Stimulated activated CD4-positive, alpha-beta T cell treated with anti-CD3 and anti-CD28 coated beads, Interleukin-15, amount 100 ng/mL, for 24 hours (primary cell): ENCODE results near the gene GRIK5.

Experiments used
- DNase-seq: peaks from one replicate; pipeline ENCODE4 v3.0.0-alpha.2; 2020

GRIK5 gene

GRCh38 chr19:42093926-42094325 is 23.9 kb upstream of the GRIK5 start:
- DNase-seq: no peak

- DNase-seq: no peak
These were observed 23.5 kb upstream of the GRIK5 start for GRCh38 chr19:42093505-42093904.

DNA sequence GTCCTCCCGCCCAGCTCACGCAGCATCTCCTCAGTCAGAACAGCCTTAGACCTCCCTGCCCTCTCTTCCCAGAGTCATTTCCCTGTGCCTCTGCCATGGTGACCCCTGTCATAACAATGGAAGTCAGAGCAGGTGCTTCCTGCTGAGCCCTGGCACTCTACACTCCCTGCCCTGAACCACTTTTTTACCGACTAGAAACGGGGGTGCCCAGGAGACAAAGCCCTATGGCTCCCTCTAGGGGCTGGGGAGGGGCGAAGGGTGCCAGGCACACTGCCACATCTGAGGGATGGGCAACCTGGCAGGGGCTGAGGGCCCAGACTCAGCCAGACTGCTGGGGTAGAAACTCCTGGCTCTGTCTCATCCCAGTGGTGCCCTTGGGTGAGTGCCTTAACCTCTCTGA is 22.3 kb upstream of the GRIK5 start:
- peak; percentile 54 for DNase-seq

DNA sequence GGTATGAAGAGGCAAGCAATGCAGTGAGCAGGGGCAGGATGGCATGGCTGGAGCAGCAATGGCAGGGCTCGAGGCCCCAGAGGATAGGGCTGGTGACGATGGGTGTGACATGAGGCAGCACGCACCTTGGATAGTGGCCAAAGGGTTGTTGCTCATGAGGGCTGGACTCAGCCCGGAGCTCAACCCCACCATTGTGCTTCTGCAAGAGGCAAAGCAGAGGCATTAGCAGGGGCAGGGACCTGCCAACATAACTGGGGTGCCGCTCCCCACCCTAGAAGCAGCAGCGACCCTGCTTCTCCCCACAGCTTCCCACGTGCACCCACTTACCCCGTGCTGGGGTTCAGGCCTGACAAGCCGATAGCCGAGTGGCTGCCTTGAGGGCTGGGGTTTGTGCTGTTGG is 21.7 kb upstream of the GRIK5 start:
- no peak for DNase-seq

DNA sequence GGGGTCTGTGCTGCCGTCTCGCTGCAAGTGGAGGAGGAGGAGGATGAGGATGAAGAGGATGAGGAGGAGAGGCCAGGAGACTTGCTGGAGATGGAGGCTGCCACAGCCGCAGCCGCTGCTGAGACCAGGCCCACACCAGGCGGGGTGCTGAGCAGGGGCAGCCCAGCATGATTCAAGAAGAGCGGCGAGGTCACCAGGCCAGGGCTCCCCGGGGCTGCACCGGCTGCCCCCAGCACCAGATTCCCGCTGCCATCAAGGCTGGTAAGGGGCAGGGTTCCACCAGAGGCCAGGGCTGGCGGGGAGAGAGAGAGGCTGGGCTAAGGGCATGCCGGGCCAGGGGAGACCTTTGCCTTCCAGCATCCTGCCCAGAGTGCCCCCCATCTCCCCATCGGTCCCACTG is 21.3 kb upstream of the GRIK5 start:
- DNase-seq: no peak

- DNase-seq: no peak
These were observed 20.7 kb upstream of the GRIK5 start for GRCh38 chr19:42090672-42091071.

GRCh38 chr19:42089772-42090171 is 19.8 kb upstream of the GRIK5 start:
- no peak for DNase-seq

DNA sequence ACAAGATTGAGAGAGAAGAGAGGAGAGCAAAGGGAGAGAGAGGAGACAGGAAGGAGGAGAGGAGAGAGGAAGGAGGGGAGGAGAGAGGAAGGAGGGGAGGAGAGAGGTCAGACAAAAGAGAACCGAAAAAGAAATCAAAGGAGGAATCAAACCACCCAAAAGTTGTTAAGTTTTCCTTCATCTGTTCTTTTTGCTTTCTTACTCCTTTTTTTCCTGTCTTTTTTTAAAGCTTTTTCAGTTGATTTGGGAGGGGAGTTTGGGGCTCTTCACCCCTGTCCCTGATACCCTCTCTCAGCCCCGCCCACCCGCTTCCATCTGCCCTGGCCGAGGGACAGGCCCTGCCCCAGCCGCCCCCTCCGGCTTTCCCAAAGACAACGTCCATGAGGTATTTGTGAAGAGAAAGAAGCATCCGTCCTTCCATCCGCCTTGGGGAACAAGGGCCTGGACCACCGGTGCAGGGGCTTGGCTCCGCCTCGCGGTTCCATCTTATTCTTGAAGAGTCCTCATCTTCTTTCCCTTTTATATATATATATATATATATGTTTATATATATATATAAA is 19.3 kb upstream of the GRIK5 start:
- no peak for DNase-seq

- no peak for DNase-seq
These were observed 18.6 kb upstream of the GRIK5 start for GRCh38 chr19:42088471-42089190.

GRCh38 chr19:42086770-42087550 is 17.0 kb upstream of the GRIK5 start:
- no peak for DNase-seq

DNA sequence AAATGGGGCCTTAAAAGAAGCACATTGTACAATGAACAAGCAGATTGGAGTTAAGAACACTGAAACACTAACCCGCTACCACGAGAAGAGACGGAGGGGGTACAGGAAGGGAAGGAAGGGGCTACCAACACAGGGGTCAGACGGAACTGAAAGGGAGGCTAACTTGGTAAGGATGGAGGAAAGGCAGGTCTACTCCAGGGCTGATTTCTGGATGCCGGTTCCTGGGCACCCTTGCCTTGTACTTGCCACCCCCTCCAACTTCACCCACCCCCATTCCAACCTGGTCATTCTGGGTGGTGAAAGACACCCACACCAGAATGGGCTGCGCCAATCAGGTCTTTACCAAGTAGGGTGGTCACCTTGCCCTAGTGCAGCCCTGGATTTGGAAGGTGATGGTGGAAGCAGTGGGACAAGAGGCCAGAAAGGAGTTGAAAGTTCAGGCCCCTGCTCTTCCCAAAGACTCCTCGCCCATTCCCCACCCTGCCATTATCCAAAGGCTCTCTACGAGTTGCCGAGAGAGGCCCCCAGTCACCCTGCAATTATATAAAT is 16.3 kb upstream of the GRIK5 start:
- DNase-seq: no peak

- no peak for DNase-seq
These were observed 13.5 kb upstream of the GRIK5 start for GRCh38 chr19:42083537-42083936.

GRCh38 chr19:42081584-42082203 is 11.7 kb upstream of the GRIK5 start:
- DNase-seq: peak; percentile 28

- DNase-seq: no peak
These were observed 10.9 kb upstream of the GRIK5 start for GRCh38 chr19:42080764-42081375.

GRCh38 chr19:42079886-42080763 is 10.1 kb upstream of the GRIK5 start:
- no peak for DNase-seq

DNA sequence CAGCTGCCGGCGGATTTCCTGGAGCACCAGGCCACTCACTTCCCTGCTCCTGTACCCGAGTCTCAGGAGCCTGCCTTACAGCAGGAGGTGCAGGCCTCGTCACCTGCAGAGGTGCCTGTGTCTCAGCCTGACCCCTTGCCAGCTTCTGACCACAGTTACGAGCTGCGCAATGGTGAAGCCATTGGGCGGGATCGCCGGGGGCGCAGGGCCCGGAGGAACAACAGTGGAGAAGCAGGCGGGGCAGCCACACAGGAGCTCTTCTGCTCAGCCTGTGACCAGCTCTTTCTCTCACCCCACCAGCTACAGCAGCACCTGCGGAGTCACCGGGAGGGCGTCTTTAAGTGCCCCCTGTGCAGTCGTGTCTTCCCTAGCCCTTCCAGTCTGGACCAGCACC is 9.3 kb upstream of the GRIK5 start:
- DNase-seq: no peak

- DNase-seq: no peak
These were observed 8.7 kb upstream of the GRIK5 start for GRCh38 chr19:42078538-42079275.

- no peak for DNase-seq
These were observed 8.1 kb upstream of the GRIK5 start for GRCh38 chr19:42078058-42078457.

DNA sequence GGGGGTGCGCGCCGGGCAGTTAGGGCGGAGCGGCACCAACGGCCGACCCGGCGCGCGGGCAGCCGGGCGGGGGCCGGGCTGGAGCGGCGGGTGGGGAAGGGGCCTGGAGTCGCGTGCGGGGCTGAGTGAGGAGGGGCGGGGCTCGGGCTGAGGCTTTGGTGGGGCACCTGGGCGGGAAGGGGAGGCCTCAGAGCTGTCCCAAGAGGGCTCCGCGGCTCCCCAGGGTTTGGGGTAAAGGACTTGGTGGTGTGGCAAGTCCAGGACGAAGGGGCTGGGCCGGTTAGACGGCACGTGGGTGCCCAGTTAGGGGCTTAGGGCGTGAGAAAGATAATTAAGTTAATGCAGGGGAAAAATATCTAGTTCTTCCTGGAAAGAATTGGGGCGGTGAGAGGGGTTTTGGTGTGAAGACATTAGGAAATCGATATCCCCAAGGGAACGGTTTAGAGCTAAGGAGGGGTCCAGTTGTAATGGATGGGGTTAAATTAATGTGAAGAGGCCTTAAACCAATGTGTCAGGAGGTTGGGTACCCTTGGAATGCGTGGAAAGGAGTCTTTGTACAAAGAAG is 6.5 kb upstream of the GRIK5 start:
- DNase-seq: peak; percentile 65

- peak; percentile 99 for DNase-seq
These were observed 5.8 kb upstream of the GRIK5 start, which contains the start of gene ZNF574 for GRCh38 chr19:42075616-42076379. Gene ZNF574 (plus strand): TSS chr19:42076166. CDS start chr19:42078607, 2,441 bp downstream.
